ENCODE data around the gene MBTPS1. TPM values are rescaled to one million over a fixed set of nuclear protein-coding genes. Genes with fewer than 3 reads are reported as not detected.

The MBTPS1 gene
- total RNA-seq, 1 experiment from 2014 or later = 56.1 TPM

DNA sequence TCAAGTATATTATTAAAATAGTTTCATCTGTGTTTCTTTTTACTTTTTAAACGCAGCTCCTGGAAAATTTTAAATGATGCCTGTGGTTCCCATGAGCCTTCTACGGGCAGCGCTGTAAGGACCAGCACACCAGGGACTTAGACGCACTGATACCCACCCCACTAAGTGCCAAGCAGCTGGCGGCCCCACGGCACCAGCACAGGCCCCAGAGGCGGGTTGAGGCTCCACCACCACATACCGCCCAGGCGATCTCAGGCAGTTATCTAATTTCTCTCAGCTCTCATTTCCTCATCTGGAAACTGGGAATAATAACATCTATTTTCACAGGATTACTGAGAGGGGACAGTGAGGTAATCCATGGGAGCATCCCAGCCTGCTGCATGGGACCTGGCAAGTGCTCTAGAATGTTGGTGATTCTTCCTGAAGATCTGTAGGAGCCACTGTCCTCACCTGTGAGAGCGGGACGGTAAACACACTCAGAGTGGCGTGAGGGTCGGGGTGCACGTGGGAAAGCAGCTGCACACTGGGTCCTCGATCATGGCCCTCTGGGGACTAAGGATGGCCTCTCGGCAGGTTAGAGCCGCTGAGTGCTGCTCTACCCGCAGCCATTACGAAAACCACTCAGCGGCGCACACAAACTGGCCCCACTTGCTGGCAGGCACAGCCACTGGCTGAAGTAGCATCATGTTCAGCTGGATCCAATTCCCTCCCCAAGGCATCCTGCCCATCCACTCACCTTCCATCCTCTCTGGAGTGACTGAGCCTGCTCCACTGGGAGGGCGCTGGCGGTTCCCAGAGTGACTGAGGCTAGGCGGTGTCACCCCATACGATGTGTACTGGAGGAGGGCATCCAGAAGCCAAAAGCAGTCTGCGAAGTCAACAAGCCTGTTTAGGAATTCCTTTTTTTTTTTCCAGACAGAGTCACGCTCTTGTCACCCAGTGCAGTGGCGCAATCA, 56.5 kb downstream of the MBTPS1 start:
- peaks cover 22% of the 10 kb centered on the region; the same call in 1 of the 2 replicates for H3K36me3 ChIP-seq (ENCODE audit: low read depth, low read length)
- no peaks in the 10 kb centered on the region for H3K9me3 ChIP-seq (ENCODE audit: low read length)
- ChIA-PET CTCF (no interaction called here), POLR2A (ENCODE audit: unreplicated experiment) (no interaction called here)
- no TSS peak for BruUV-seq (replicated peaks)
- no peak for TF ChIP-seq EZH2phosphoT487 (IDR thresholded peaks at IDR 0.05; ENCODE audit: borderline replicate concordance, low read length)
- TF ChIP-seq, protein P1, sequence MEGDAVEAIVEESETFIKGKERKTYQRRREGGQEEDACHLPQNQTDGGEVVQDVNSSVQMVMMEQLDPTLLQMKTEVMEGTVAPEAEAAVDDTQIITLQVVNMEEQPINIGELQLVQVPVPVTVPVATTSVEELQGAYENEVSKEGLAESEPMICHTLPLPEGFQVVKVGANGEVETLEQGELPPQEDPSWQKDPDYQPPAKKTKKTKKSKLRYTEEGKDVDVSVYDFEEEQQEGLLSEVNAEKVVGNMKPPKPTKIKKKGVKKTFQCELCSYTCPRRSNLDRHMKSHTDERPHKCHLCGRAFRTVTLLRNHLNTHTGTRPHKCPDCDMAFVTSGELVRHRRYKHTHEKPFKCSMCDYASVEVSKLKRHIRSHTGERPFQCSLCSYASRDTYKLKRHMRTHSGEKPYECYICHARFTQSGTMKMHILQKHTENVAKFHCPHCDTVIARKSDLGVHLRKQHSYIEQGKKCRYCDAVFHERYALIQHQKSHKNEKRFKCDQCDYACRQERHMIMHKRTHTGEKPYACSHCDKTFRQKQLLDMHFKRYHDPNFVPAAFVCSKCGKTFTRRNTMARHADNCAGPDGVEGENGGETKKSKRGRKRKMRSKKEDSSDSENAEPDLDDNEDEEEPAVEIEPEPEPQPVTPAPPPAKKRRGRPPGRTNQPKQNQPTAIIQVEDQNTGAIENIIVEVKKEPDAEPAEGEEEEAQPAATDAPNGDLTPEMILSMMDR (conservative IDR thresholded peaks at IDR 0.05; ENCODE audit: low read depth, low read length) = no peak
- no peak for TF ChIP-seq EZH2 (IDR thresholded peaks at IDR 0.05; ENCODE audit: low read length, unreplicated experiment)
- no peak overlapping the region for H3K9ac ChIP-seq (ENCODE audit: low read length)
- no peaks in the 10 kb centered on the region for H3K79me2 ChIP-seq (ENCODE audit: low read length)
- intact Hi-C loops (cut with micrococcal nuclease) = loop anchor here (5.0 kb wide), 1 partner anchor 103 kb away; no protein-coding TSS in a partner anchor
- ATAC-seq (no peak), DNase-seq (no peak)
- H4K20me1 ChIP-seq (ENCODE audit: low read length) = no peaks in the 10 kb centered on the region
- no peaks in the 10 kb centered on the region for H3K4me1 ChIP-seq (ENCODE audit: insufficient read depth, low read length)
- H3K4me3 ChIP-seq (ENCODE audit: low read length) = no peak overlapping the region
- no peak overlapping the region for H2AFZ ChIP-seq (ENCODE audit: low read length)
- no peaks in the 10 kb centered on the region for H3F3A ChIP-seq (ENCODE audit: low read length, unreplicated experiment)
- H3K27ac ChIP-seq (ENCODE audit: low read length) = no peak overlapping the region
- H3K4me2 ChIP-seq (ENCODE audit: low read length) = no peak overlapping the region
- no peaks in the 10 kb centered on the region for H3K27me3 ChIP-seq (ENCODE audit: low read length)
- no peaks in the 10 kb centered on the region for H3K9me2 ChIP-seq (replicated peaks; ENCODE audit: low read length)

DNA sequence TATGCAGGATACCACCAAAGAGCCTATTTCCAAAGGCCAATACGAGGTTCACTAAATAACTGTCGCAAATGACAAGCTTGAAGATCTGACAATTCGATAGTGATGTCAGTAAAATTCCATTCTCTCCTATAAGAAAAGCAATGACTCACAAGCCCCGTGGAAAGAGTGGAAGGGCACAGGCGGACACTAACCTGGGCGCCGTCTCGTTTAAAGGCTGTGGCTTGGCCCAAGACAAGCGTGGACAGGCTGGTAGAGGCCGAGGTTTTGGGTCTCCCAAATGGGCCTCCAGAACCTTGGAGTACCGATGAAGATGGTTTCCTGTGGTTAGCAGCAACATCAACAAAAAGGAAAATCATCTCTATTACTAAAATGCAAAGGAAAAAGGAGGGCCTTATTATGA, 57.6 kb downstream of the MBTPS1 start:
- Histone ChIP-seq H3K4me2 (ENCODE audit: low read length) (no peak overlapping the region), H3K4me3 (ENCODE audit: low read length) (no peak overlapping the region), H4K20me1 (ENCODE audit: low read length) (no peaks in the 10 kb centered on the region), H3K27ac (ENCODE audit: low read length) (no peak overlapping the region), H3K27me3 (ENCODE audit: low read length) (no peaks in the 10 kb centered on the region), H2AFZ (ENCODE audit: low read length) (no peak overlapping the region), H3K9me3 (ENCODE audit: low read length) (no peaks in the 10 kb centered on the region), H3K9me2 (replicated peaks; ENCODE audit: low read length) (no peaks in the 10 kb centered on the region), H3K36me3 (ENCODE audit: low read depth, low read length) (peaks cover 21% of the 10 kb centered on the region; the same call in 1 of the 2 replicates), H3K9ac (ENCODE audit: low read length) (no peak overlapping the region), H3K4me1 (ENCODE audit: insufficient read depth, low read length) (no peaks in the 10 kb centered on the region), H3F3A (ENCODE audit: low read length, unreplicated experiment) (no peaks in the 10 kb centered on the region), H3K79me2 (ENCODE audit: low read length) (no peaks in the 10 kb centered on the region)
- intact Hi-C loops (cut with micrococcal nuclease) = no loop called here
- BruUV-seq (replicated peaks) = no TSS peak
- CTCF ChIA-PET = interaction anchor here (0.7 kb wide), 1 partner anchor 87 kb away, joined by 3 read pairs; no protein-coding TSS in a partner anchor
- no peak for DNase-seq
- ATAC-seq = no peak
- POLR2A ChIA-PET (ENCODE audit: unreplicated experiment) = no interaction called here
- TF ChIP-seq, protein P1 (conservative IDR thresholded peaks at IDR 0.05; ENCODE audit: low read depth, low read length) = no peak
- no peak for TF ChIP-seq EZH2 (IDR thresholded peaks at IDR 0.05; ENCODE audit: low read length, unreplicated experiment)
- TF ChIP-seq EZH2phosphoT487 (IDR thresholded peaks at IDR 0.05; ENCODE audit: borderline replicate concordance, low read length) = no peak

DNA sequence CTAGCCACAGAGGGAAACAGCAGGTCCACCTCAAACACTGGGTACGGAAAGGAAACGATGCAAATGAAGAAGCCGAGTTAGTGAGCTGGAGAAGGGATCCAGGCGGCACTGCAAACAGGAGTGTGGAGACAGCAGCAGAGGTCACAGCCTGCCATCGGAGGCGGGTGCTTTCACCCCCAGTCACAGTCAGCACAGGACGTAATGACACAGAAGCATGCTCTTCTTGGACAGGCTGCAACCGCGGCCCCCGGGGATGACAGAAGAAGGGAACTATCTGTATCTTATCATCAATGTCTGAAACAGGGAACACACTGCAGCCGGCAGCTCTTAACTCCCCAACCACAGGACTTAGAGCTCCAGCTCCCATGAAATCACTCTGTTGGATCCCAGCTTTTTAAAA, 58.1 kb downstream of the MBTPS1 start:
- Histone ChIP-seq H3K9me2 (replicated peaks; ENCODE audit: low read length) (no peaks in the 10 kb centered on the region), H3K36me3 (ENCODE audit: low read depth, low read length) (peaks cover 18% of the 10 kb centered on the region; the same call in 1 of the 2 replicates), H4K20me1 (ENCODE audit: low read length) (no peaks in the 10 kb centered on the region), H2AFZ (ENCODE audit: low read length) (no peak overlapping the region), H3K4me3 (ENCODE audit: low read length) (no peak overlapping the region), H3K9me3 (ENCODE audit: low read length) (no peaks in the 10 kb centered on the region), H3K27ac (ENCODE audit: low read length) (no peak overlapping the region), H3K79me2 (ENCODE audit: low read length) (no peaks in the 10 kb centered on the region), H3K4me2 (ENCODE audit: low read length) (no peak overlapping the region), H3F3A (ENCODE audit: low read length, unreplicated experiment) (no peaks in the 10 kb centered on the region), H3K9ac (ENCODE audit: low read length) (no peak overlapping the region), H3K27me3 (ENCODE audit: low read length) (no peaks in the 10 kb centered on the region), H3K4me1 (ENCODE audit: insufficient read depth, low read length) (no peaks in the 10 kb centered on the region)
- TF ChIP-seq EZH2phosphoT487 (IDR thresholded peaks at IDR 0.05; ENCODE audit: borderline replicate concordance, low read length) (no peak), EZH2 (IDR thresholded peaks at IDR 0.05; ENCODE audit: low read length, unreplicated experiment) (no peak)
- TF ChIP-seq, protein P1 (conservative IDR thresholded peaks at IDR 0.05; ENCODE audit: low read depth, low read length) = no peak
- POLR2A ChIA-PET (ENCODE audit: unreplicated experiment) = no interaction called here
- no peak for ATAC-seq
- no peak for DNase-seq
- BruUV-seq (replicated peaks) = no TSS peak
- intact Hi-C loops (cut with micrococcal nuclease) = no loop called here
- CTCF ChIA-PET = interaction anchor here (0.7 kb wide), 1 partner anchor 88 kb away, joined by 3 read pairs; no protein-coding TSS in a partner anchor
